CD4-positive, alpha-beta T cell (primary cell): Measurements from ENCODE around the gene KCNC4. TPM values are rescaled to one million over a fixed set of nuclear protein-coding genes. Genes with fewer than 3 reads are reported as not detected.

Experiments
- ATAC-seq: fragments of 200-7000 bp; cut with Tn5 transposase; one replicate; pipeline ENCODE4 v1.10.0; 2022; ENCODE audit warnings: mild to moderate bottlenecking; ENCODE audit not compliant: poor library complexity
- CTCF ChIA-PET: fragments of 350-600 bp; sonication (Branson Sonifier 250); formaldehyde crosslinking; loops from one replicate; lab custom pipeline; 2021; ENCODE audit warnings: antibody characterized with exemption, inconsistent platforms; lab: Charles Lee
- POLR2A ChIA-PET: fragments of 350-600 bp; sonication (Branson Sonifier 250); formaldehyde crosslinking; loops from one replicate; lab custom pipeline; 2021; ENCODE audit warnings: antibody characterized with exemption, inconsistent platforms; lab: Charles Lee
- DNase-seq, 14 experiments: peaks; one replicate each; pipeline ENCODE4 v3.0.0-alpha.2; 2013 to 2020; ENCODE audit warnings: mixed read lengths in 2 of 14
- H3K27ac ChIP-seq, 2 donors: one replicate each; pipeline versions ENCODE4 v1.5.1 to v1.7.0; 2013; ENCODE audit warnings: low read length in 2 of 2, low read depth in 1 of 2, mild to moderate bottlenecking in 1 of 2
- H3K27me3 ChIP-seq, 2 experiments: 1 replicate in 1 of 2; 2 replicates in 1 of 2; pipeline versions ENCODE4 v1.6.1 to v1.7.0; 2013; ENCODE audit warnings: low read length in 2 of 2, control low read depth in 1 of 2, mild to moderate bottlenecking in 1 of 2, moderate library complexity in 1 of 2; ENCODE audit not compliant: insufficient read depth in 2 of 2, control insufficient read depth in 1 of 2
- H3K36me3 ChIP-seq: one replicate; pipeline ENCODE4 v1.6.1; 2013; ENCODE audit warnings: low read length, control low read depth; ENCODE audit not compliant: insufficient read depth
- H3K4me1 ChIP-seq: one replicate; pipeline ENCODE4 v1.6.1; 2013; ENCODE audit warnings: low read length, control low read depth; ENCODE audit not compliant: insufficient read depth
- H3K4me3 ChIP-seq: one replicate; pipeline ENCODE4 v1.5.1; 2013; ENCODE audit warnings: mild to moderate bottlenecking, low read length, moderate library complexity
- H3K9me3 ChIP-seq, 2 experiments: 1 replicate in 1 of 2; 2 replicates in 1 of 2; pipeline versions ENCODE4 v1.6.1 to v1.7.0; 2013; ENCODE audit warnings: low read length in 2 of 2, mild to moderate bottlenecking in 2 of 2, control low read depth in 1 of 2, moderate library complexity in 1 of 2; ENCODE audit not compliant: control insufficient read depth in 1 of 2, insufficient read depth in 1 of 2
- H3K27ac Mint-ChIP-seq: one replicate; pipeline ENCODE4 v1.8.0; 2020; ENCODE audit warnings: mixed read lengths
- H3K27me3 Mint-ChIP-seq: one replicate; pipeline ENCODE4 v1.8.0; 2021; ENCODE audit warnings: mixed read lengths
- H3K36me3 Mint-ChIP-seq: one replicate; pipeline ENCODE4 v1.8.0; 2021; ENCODE audit warnings: low read depth, mixed read lengths
- H3K4me1 Mint-ChIP-seq: one replicate; pipeline ENCODE4 v1.8.0; 2021; ENCODE audit warnings: low read depth, mixed read lengths
- H3K4me3 Mint-ChIP-seq: one replicate; pipeline ENCODE4 v1.8.0; 2020; ENCODE audit warnings: mild to moderate bottlenecking, mixed read lengths
- H3K9me3 Mint-ChIP-seq: one replicate; pipeline ENCODE4 v1.8.0; 2020; ENCODE audit warnings: mixed read lengths
- intact Hi-C, 2 experiments: fragments of 100-400 bp; cut with DNase I in 1 of 2; cut with micrococcal nuclease in 1 of 2; formaldehyde crosslinking; loops; one replicate each; pipeline versions ENCODE4 v1.15.1 to v1.9.0; 2023 to 2025; cut with DNase I, micrococcal nuclease
- total RNA-seq, 174 experiments: library from RNA in 2 of 174; stranded (reverse) in 2 of 174; gene quantifications; one replicate each; pipeline ENCODE4 v1.2.3 and lab custom pipeline; 2021 to 2026
- TF ChIP-seq, protein P1 (sequence below): fragments of 200-600 bp; IDR thresholded peaks from one replicate; pipeline ENCODE4 v1.8.0; 2022; ENCODE audit warnings: antibody characterized with exemption, mild to moderate bottlenecking

Gene KCNC4
- total RNA-seq, 2 experiments from 2014 or later = 16.5 to 17.7 TPM

DNA sequence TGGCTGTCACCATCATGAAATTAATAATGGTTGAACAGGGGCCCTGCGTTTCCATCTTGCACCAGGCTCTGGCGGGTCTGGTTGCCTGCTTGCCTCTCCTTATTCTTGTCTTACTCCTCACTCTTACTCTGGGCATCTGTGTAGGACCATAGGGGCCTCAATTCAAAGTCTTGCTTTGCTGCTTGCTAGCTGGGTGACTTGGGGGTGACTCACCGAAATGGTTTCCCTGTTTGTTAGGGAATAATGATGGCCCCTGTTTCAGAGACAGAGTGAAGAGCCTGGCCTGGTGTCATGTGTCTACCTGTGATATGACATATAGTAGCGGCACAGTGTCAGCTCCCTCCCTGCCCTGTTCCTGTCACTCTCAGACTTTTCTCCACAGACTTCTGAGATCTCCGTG is 24.6 kb downstream of the KCNC4 start:
- ATAC-seq = no peak
- no peak overlapping the region for H3K27ac ChIP-seq
- no peak overlapping the region for H3K4me3 ChIP-seq
- Mint-ChIP-seq H3K4me1 (no peaks in the 10 kb centered on the region), H3K9me3 (no peaks in the 10 kb centered on the region), H3K27me3 (no peaks in the 10 kb centered on the region), H3K4me3 (no peak overlapping the region), H3K36me3 (peaks cover 10% of the 10 kb centered on the region), H3K27ac (no peak overlapping the region)
- DNase-seq = no peak
- H3K9me3 ChIP-seq = no peaks in the 10 kb centered on the region
- ChIA-PET POLR2A (interaction anchor here (0.5 kb wide), 1 partner anchor 60 kb away, joined by 3 read pairs; no protein-coding TSS in a partner anchor), CTCF (no interaction called here)
- intact Hi-C loops = no loop called here
- no peaks in the 10 kb centered on the region for H3K4me1 ChIP-seq
- H3K27me3 ChIP-seq = no peaks in the 10 kb centered on the region
- H3K36me3 ChIP-seq = peaks cover 2% of the 10 kb centered on the region
- TF ChIP-seq, protein P1, sequence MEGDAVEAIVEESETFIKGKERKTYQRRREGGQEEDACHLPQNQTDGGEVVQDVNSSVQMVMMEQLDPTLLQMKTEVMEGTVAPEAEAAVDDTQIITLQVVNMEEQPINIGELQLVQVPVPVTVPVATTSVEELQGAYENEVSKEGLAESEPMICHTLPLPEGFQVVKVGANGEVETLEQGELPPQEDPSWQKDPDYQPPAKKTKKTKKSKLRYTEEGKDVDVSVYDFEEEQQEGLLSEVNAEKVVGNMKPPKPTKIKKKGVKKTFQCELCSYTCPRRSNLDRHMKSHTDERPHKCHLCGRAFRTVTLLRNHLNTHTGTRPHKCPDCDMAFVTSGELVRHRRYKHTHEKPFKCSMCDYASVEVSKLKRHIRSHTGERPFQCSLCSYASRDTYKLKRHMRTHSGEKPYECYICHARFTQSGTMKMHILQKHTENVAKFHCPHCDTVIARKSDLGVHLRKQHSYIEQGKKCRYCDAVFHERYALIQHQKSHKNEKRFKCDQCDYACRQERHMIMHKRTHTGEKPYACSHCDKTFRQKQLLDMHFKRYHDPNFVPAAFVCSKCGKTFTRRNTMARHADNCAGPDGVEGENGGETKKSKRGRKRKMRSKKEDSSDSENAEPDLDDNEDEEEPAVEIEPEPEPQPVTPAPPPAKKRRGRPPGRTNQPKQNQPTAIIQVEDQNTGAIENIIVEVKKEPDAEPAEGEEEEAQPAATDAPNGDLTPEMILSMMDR = no peak

DNA sequence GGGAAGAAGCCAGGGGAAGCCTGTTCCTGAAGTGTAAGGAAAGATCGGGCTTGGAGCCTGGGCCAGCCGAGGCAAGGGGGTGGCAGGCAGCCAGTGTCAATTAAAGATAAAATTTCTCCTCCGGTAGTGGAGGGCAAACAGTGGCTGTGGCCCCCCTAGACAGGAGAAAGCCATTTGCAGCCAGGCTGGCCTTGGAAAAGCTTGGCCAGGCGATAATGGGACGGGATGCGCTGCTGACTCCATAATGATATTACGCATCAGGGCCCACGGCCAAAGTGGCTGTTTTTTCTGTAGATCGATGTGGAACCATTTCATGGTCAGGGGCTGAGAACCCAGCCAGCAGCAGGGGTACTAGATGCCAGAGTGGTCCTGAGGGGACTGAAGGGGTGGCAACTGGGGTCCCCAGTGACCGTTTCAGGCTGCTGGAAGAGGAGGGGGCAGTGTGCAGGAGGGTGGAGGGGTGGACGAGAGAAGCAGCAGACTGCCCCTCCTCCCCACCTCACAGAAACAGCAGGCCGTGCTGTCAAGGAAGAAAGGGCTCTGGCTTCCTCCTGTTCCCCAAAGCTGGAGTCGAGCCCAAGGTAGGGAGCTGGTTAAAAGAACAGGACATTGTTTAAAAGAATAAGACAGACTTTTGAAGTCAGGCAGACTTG is 25.2 kb downstream of the KCNC4 start:
- POLR2A ChIA-PET = interaction anchor here (0.5 kb wide), 1 partner anchor 59 kb away, joined by 3 read pairs; no protein-coding TSS in a partner anchor
- H3K9me3 ChIP-seq = no peaks in the 10 kb centered on the region
- no peaks in the 10 kb centered on the region for H3K27me3 ChIP-seq
- peaks cover 2% of the 10 kb centered on the region for H3K36me3 ChIP-seq
- Mint-ChIP-seq H3K9me3 (no peaks in the 10 kb centered on the region), H3K27me3 (no peaks in the 10 kb centered on the region), H3K27ac (no peak overlapping the region), H3K4me3 (no peak overlapping the region), H3K36me3 (peaks cover 10% of the 10 kb centered on the region), H3K4me1 (no peaks in the 10 kb centered on the region)
- H3K4me3 ChIP-seq = no peak overlapping the region
- no peaks in the 10 kb centered on the region for H3K4me1 ChIP-seq
- H3K27ac ChIP-seq = no peak overlapping the region
- TF ChIP-seq, protein P1 = no peak
- ATAC-seq (no peak), DNase-seq (no peak)
- CTCF ChIA-PET = no interaction called here
- intact Hi-C loops = no loop called here

DNA sequence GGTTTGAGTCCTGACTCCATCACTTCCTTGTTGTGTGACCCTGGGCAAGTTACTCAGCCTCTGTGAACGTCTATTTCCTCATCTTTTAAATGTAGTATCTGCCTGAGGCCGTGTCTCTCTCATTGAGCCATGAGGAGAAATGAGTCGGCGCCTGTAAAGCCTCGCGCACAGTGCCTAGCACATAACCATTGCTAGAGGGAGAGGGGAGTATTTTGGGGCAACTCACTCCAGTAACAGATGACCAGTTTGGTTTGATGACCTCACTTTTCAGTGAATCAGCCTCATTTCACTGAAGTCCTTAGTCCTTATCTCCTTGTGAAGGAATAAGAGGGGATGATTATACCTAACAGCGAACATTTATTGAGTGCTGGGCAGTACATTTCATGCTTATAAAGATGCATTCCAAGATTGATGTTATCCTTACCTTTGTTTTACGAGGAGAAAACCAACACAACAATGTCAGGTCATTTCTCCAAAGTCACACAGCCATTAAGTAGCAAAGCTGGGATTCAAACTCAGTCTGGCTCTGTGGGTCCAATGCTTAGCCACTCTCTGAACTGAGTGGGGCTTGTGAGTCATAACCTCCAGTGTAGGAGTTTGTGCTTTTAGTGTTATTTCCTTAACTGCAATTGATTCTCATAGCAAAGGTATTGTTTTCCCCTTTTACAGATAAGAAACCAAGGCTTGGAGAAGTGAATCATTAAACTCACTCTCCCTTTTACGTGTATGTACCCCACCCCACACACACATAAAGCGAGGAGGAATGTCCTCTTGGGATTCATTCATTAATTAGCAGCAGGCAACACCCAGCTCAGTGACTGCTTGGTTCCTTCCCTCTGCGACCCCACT is 25.9 kb downstream of the KCNC4 start:
- intact Hi-C loops = no loop called here
- Mint-ChIP-seq H3K4me1 (no peaks in the 10 kb centered on the region), H3K36me3 (peaks cover 10% of the 10 kb centered on the region), H3K27ac (no peak overlapping the region), H3K9me3 (no peaks in the 10 kb centered on the region), H3K27me3 (no peaks in the 10 kb centered on the region), H3K4me3 (no peak overlapping the region)
- TF ChIP-seq, protein P1 = no peak
- no peaks in the 10 kb centered on the region for H3K4me1 ChIP-seq
- ChIA-PET CTCF (no interaction called here), POLR2A (no interaction called here)
- H3K27me3 ChIP-seq = no peaks in the 10 kb centered on the region
- H3K9me3 ChIP-seq = no peaks in the 10 kb centered on the region
- no peak overlapping the region for H3K4me3 ChIP-seq
- DNase-seq (peak in 2 of 14 experiments; percentile 33 to 53), ATAC-seq (peak; percentile 29)
- peaks cover 2% of the 10 kb centered on the region for H3K36me3 ChIP-seq
- H3K27ac ChIP-seq = no peak overlapping the region
